Body of pancreas (tissue), 4 donors: ENCODE data around the gene APOH.

ENCODE experiments used
- POLR2A ChIP-seq, 3 donors: fragments of 450-650 bp; IDR thresholded peaks; one replicate each; pipeline ENCODE4 v1.6.1; 2016; ENCODE audit warnings: antibody characterized with exemption in 3 of 3, mild to moderate bottlenecking in 2 of 3
- TF ChIP-seq, protein P1 (sequence below), 7 experiments: fragments of 450-650 bp in 4 of 7; fragments of 200-600 bp in 3 of 7; sonication (generic) in 3 of 7; IDR thresholded peaks; one replicate each; pipeline ENCODE4 v1.5.1; 2016 to 2019; ENCODE audit warnings: antibody characterized with exemption in 7 of 7

DNA sequence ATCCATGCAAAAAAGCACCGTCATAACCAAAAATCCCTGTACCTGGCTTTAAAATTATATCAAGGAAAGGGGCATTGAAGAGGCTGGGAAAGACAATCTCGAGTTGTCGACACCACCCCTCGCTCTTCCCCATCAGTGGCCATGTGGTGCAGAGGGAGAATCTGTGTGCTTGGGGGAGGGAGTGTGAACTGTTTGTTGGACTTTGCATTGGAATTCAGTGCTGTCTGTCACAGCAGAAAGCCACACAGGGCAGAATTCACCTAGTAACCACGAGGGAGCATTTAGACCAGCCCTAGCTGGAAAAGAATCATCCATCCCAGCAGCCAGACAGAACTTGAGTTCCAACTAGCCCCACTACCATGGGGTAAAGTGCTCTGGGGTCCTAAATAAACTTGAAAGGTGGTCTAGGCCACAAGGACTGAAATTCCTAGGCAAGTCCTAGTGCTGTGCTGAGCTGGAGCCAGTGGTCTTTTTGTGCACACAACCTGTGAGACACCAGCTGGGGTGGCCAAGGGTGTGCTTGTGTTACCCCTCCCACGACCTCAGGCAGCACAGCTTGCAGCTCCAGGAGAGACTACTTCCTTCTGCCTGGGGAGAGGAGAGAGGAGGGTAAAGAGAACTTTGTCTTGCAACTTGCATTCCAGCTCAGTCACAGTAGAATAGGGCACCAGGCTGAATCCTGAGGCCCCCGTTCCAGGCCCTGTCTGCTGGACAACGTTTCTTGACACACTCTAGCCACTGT lies 25.8 kb downstream of the APOH start:
- TF ChIP-seq, protein P1, sequence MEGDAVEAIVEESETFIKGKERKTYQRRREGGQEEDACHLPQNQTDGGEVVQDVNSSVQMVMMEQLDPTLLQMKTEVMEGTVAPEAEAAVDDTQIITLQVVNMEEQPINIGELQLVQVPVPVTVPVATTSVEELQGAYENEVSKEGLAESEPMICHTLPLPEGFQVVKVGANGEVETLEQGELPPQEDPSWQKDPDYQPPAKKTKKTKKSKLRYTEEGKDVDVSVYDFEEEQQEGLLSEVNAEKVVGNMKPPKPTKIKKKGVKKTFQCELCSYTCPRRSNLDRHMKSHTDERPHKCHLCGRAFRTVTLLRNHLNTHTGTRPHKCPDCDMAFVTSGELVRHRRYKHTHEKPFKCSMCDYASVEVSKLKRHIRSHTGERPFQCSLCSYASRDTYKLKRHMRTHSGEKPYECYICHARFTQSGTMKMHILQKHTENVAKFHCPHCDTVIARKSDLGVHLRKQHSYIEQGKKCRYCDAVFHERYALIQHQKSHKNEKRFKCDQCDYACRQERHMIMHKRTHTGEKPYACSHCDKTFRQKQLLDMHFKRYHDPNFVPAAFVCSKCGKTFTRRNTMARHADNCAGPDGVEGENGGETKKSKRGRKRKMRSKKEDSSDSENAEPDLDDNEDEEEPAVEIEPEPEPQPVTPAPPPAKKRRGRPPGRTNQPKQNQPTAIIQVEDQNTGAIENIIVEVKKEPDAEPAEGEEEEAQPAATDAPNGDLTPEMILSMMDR (IDR thresholded peaks at IDR 0.05): no peak
- TF ChIP-seq POLR2A (IDR thresholded peaks at IDR 0.05): no peak
